Ovary (tissue), 9 donors: ENCODE data around the gene EXOC3. TPM values are rescaled to one million over a fixed set of nuclear protein-coding genes. Genes with fewer than 3 reads are reported as not detected.
"Not testable (repeated sequence)": the region's sequence is repeated elsewhere in the genome, so short reads cannot be mapped to it uniquely, and the experiment has no call there.

Experiments used
- DNase-seq, 5 donors: peaks; one replicate each; pipeline ENCODE4 v3.0.0-alpha.2; 2019 to 2020
- H3K27ac ChIP-seq, 2 donors: fragments of 200-600 bp; one replicate each; pipeline versions ENCODE4 v1.5.1 to v1.8.0; 2019 to 2022
- H3K27me3 ChIP-seq: fragments of 200-600 bp; one replicate; pipeline ENCODE4 v1.8.0; 2022
- H3K36me3 ChIP-seq: fragments of 200-600 bp; sonication (generic); one replicate; pipeline ENCODE4 v1.5.1; 2019
- H3K4me1 ChIP-seq: one replicate; pipeline ENCODE4 v1.8.1; 2013; ENCODE audit warnings: mild to moderate bottlenecking, moderate library complexity; ENCODE audit not compliant: insufficient read depth
- H3K4me3 ChIP-seq: fragments of 200-600 bp; sonication (generic); one replicate; pipeline ENCODE4 v1.5.1; 2017
- H3K9me3 ChIP-seq, 2 donors: fragments of 200-600 bp in 1 of 2; sonication (generic) in 1 of 2; one replicate each; pipeline versions ENCODE4 v1.5.1 to v1.8.1; 2013 to 2019; ENCODE audit warnings: mild to moderate bottlenecking in 1 of 2, moderate library complexity in 1 of 2
- CTCF ChIP-seq, 3 donors: fragments of 450-650 bp in 2 of 3; fragments of 200-600 bp in 1 of 3; IDR thresholded peaks; one replicate each; pipeline versions ENCODE4 v1.5.1 to v1.8.0; 2016 to 2022; ENCODE audit warnings: antibody characterized with exemption in 3 of 3, mild to moderate bottlenecking in 1 of 3
- EP300 ChIP-seq: sonication (generic); formaldehyde crosslinking; IDR thresholded peaks from one replicate; pipeline ENCODE4 v1.6.1; 2017; ENCODE audit warnings: antibody characterized with exemption
- POLR2A ChIP-seq: fragments of 450-650 bp; IDR thresholded peaks from one replicate; pipeline ENCODE4 v1.6.1; 2017; ENCODE audit warnings: antibody characterized with exemption, mild to moderate bottlenecking, moderate library complexity
- WGBS, 3 donors: extraction: QIAGEN DNeasy Blood & Tissue Kit in 1 of 3; methylation state at CpG; one replicate each; pipeline versions ENCODE4 v1.1.5 to v1.1.7; 2013 to 2017; 5-methylcytosine and 5-hydroxymethylcytosine counted together
- intact Hi-C, 4 donors: fragments of 100-400 bp; cut with DNase I; formaldehyde crosslinking; loops; one replicate each; pipeline versions ENCODE4 v1.11.0 to v1.15.1; 2022 to 2023
- polyA plus RNA-seq, 2 donors: library from polyadenylated mRNA; stranded (reverse); fragments of 200-250 nt in 1 of 2; fragments of 350-450 nt in 1 of 2; fragmentation: Illumina TruSeq in 1 of 2; extraction: RNeasy Lipid Tissue Mini Kit (QIAGEN cat#74804) in 1 of 2; gene quantifications; one replicate each; pipeline ENCODE4 v1.2.3, GENCODE V29; 2013 to 2014
- total RNA-seq, 7 donors: library from RNA; depleted of rRNA in 2 of 7; stranded (reverse); fragments of >200 nt in 2 of 7; fragmentation: NEBNext Ultra II Directional in 3 of 7; extraction: Animal tissue kit (Norgen Biotek cat#: 25700) in 3 of 7; gene quantifications; one replicate each; pipeline versions ENCODE4 v1.1.0 to v1.2.4, GENCODE V29; 2016 to 2023
- donor health status: DM: no; HTN: no; CAD: no; lungs with moderate emphysema.
- donor health status: DM: no; HTN: no; CAD: no.
- donor health status: Bipolar disorder and iron deficiency.
- donor health status: DM: yes; HTN: yes; CAD: no.
- donor health status: DM: no; HTN: no; CAD: no.
- donor health status: DM: yes; HTN: yes; CAD: no.

The EXOC3 gene
- total and polyA plus RNA-seq, 9 donors: 25.5 to 67.4 (median 49.4) TPM

DNA sequence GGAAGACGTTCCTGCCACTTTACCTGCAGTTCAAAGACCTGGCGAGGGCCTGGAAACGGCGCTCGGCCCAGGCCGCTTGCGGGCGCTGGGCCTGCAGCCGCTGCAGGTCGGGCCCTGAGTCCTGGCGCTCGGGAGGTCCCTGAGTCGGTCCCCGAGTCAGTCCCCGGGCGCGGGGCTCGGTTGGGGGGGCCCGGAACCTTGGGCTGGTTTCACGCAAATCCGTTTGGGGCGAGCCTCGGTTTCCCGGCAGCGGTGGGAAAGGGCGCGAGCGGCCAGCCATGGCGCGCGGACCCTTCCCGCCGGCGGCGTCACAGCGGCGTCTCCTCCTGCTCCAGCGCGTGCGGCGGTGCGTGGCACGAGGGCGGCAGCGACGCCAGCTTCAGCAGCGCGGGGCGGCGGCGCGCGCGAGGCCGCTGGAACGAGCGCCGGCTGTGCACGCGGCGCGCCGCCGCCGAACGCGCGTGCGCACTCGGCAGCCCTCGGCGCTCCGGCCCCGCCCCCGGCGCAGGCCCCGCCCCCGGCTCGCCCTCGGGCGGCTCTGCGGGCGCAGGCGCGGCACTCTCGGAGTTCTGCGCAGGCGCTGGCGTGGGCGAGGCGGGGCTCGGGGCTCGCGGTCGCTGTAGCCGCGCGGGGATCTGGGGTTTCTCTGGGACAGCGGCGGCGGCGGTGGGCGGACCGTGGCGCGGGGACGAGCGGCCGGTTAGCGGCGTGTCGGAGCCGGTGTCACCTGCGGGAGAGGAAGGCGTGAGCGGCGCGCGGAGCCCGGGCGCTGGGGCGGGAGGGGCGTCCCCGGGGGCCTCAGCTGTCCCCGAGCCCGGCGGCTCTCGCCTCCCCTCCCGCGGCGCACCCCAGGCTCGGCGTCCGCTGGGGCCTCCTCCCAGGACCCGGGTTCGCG is 29.9 kb downstream of the EXOC3 start:
- Histone ChIP-seq H3K27me3 (no peaks in the 10 kb centered on the region), H3K27ac (peak overlapping the region; percentile 52 to 74), H3K9me3 (no peaks in the 10 kb centered on the region), H3K36me3 (no peaks in the 10 kb centered on the region), H3K4me3 (peak overlapping the region; percentile 59), H3K4me1 (peaks cover 10% of the 10 kb centered on the region)
- TF ChIP-seq POLR2A: peak; percentile 39
- TF ChIP-seq EP300: no peak
- WGBS, 3 donors: 0 to 1% (median 1%) methylated on average over 40 to 137 of the region's 137 CpGs
- intact Hi-C loops: no loop called here
- peak; percentile 84 to 94 (median 91) for DNase-seq

GRCh38 chr5:473551-474192 is 30.7 kb downstream of the EXOC3 start:
- 0 to 1% (median 0%) methylated on average over 35 to 44 of the region's 44 CpGs for WGBS, 3 donors
- no peaks in the 10 kb centered on the region for H3K27me3 ChIP-seq
- no peaks in the 10 kb centered on the region for H3K36me3 ChIP-seq
- no peaks in the 10 kb centered on the region for H3K9me3 ChIP-seq
- peak overlapping the region; percentile 52 to 73 for H3K27ac ChIP-seq
- H3K4me3 ChIP-seq: peak overlapping the region; percentile 58
- intact Hi-C loops: no loop called here
- peaks cover 10% of the 10 kb centered on the region for H3K4me1 ChIP-seq
- TF ChIP-seq CTCF (IDR thresholded peaks at IDR 0.05): no peak
- no peak for TF ChIP-seq POLR2A
- no peak for TF ChIP-seq EP300
- peak; percentile 46 to 69 (median 48) for DNase-seq

GRCh38 chr5:474232-474839 is 31.4 kb downstream of the EXOC3 start:
- DNase-seq: peak in 3 of 5 donors; percentile 3 to 32 (median 18)
- WGBS, 3 donors: 1% methylated on average over 21 to 46 of the region's 50 CpGs; no CpG with 5 or more reads in 1 of the 3 donors
- H3K27me3 ChIP-seq, intact Hi-C loops, H3K36me3 ChIP-seq, H3K9me3 ChIP-seq: not testable (repeated sequence)
- H3K4me3 ChIP-seq: peak overlapping the region; percentile 58
- peak overlapping the region in 1 of 2 donors; percentile 44 for H3K27ac ChIP-seq
- peaks cover 10% of the 10 kb centered on the region for H3K4me1 ChIP-seq

DNA sequence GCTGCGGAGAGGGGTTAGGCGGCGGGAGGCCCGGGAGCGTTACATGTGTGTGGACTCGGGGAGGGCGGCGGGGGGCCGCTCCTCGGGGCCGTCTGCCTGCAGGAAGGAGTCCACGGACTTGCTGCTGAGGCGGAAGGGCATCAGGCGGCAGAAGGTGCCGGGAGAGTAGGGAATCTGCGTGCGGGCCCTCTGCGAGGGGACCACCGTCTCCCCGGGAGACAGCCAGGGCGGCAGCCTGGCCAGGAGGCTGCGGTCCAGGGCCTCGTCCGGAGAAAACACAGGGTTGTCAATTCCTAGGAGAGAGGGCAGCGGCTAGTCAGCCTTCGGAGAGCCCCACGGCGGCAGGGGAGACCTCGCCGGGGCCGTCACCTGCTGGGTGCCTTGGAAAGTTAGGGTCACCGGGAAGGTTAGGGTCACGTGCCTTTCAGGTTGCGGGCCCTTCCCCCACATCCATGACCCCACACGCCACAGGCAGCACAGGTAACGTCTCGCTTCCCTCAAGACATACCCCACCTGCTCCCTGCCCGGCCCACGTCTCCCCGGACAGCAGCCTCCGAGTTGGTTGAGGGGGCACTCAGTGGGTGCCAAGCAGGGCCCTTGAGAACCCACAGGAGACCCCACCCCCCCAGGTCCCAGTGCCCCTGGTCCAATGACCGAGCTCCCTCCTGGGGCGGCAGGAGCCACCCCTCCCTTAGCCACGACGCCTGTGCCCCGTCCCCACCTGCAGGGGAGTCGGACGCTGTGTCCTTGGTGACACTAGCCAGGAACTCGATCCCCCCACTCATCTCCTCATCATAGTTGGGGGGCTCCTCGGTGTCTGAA is 32.1 kb downstream of the EXOC3 start:
- Histone ChIP-seq H3K4me1 (peaks cover 10% of the 10 kb centered on the region), H3K36me3 (no peaks in the 10 kb centered on the region), H3K27ac (peak overlapping the region in 1 of 2 donors; percentile 44), H3K4me3 (peak overlapping the region; percentile 33), H3K9me3 (no peaks in the 10 kb centered on the region), H3K27me3 (no peaks in the 10 kb centered on the region)
- 10 to 14% (median 12%) methylated on average over 43 to 50 of the region's 50 CpGs for WGBS, 3 donors
- TF ChIP-seq EP300 (no peak), POLR2A (no peak), CTCF (IDR thresholded peaks at IDR 0.05) (no peak)
- intact Hi-C loops: no loop called here
- peak; percentile 30 to 65 (median 52) for DNase-seq

DNA sequence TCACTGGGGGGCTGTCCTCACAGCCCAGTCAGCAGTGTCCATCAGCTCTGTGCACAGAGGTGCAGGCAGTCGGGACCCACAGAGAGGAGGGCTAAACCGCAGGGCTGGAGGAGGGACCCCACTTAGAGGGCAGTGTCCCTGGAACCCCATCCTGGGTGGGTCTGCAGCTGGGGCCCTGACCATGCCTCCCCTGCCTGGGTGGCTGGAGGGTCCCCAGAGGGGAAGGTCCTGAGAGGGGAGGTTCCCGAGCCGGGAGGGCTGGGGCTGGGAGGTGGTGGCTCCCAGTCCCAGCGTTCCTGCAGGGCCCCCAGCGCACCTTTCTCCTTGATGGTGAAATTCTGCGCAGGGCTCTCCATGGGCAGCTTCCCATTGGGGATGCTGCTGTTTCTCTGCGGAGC is 32.7 kb downstream of the EXOC3 start:
- no peak for TF ChIP-seq EP300
- no peak for TF ChIP-seq POLR2A
- TF ChIP-seq CTCF (IDR thresholded peaks at IDR 0.05): no peak
- intact Hi-C loops: no loop called here
- 36 to 59% (median 59%) methylated on average over 8 of the region's 8 CpGs for WGBS, 3 donors
- no peak overlapping the region for H3K4me3 ChIP-seq
- no peak overlapping the region for H3K27ac ChIP-seq
- H3K27me3 ChIP-seq: no peaks in the 10 kb centered on the region
- peaks cover 10% of the 10 kb centered on the region for H3K4me1 ChIP-seq
- H3K9me3 ChIP-seq: no peaks in the 10 kb centered on the region
- DNase-seq: peak in 1 of 5 donors; percentile 21
- no peaks in the 10 kb centered on the region for H3K36me3 ChIP-seq
